Medulla oblongata (tissue), 1 donor: ENCODE measurements around the gene SURF2.

Experiments
- DNase-seq: peaks from one replicate; pipeline ENCODE4 v3.0.0-alpha.2; 2015; ENCODE audit errors: extremely low spot score

Gene SURF2

DNA sequence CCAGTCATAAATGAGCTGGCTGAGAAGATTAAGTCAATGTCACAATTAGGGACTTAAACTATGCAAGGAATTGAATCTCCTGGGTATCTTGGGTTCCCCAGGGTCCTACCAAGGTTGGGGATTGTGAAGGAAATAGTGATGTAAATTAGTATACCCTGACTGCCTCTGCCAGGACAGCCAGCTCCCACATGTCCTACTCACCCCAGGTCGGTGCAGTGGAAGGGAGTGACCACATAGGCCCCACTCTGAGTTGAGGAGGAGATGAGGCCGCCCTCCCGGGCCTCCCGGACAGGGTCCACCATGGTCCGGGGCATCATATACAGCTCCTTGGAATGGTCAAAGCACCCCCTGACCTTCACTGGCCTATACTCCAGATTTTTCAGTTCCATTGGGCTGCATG is 2.8 kb upstream of the SURF2 start:
- DNase-seq = no peak

DNA sequence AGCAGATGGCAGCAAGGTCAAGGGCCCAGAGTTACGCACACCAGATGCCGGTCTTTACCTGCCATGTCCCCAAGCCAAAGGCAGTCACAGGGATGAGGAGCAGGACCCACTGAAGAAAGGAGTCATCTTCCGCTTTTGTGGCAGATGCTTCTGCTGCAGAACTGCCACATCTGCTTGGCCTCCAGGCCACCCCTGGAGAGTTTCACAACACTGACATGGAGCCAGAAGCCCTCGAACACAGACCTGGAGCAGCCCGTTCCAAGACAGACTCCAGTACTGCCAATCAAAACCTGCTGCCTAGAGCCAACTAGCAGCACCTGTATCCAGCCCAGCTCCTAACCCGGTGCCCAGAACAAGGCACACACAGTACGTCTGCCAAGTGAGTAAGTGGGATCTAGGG is 1.6 kb upstream of the SURF2 start:
- DNase-seq = no peak

DNA sequence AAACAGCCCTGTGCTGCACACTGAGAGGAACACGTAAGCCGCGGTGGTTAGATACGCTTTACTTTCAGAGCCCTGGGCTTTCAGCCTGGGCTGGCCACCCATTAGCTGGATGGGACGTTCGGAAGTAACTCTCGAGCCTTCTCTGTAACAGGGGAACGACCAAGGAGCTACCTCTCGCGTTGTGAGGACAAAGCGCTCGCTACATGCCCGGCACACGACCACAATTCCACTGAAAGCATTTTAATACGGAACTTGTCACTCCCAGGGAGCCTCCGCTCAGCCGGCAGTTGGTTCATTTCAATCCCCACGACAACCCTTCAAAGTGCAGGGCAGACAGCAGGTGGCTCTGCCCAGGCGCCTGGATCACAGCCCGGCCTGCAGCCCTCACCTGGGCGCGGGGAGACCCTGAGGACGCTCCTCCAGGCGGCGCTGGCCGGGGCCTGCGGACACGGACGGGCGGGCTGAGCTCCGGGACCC is 431 bp upstream of the SURF2 start:
- no peak for DNase-seq

DNA sequence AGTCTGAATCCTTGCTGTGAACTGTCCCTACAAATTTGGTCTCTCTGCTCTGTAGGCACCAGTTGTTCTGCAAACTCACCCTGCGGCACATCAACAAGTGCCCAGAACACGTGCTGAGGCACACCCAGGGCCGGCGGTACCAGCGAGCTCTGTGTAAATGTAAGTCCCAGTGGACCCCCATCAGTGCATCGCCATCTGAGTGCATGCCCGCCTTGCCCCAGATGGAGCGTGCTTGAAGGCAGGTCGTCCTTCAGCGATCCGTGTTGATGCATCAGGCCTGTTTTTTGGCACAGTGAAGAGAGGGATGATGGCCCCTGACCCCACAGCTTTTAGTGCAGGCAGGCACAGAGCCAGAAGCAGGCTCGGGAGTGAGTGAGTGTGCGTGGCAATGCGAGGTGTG is 1.3 kb downstream of the SURF2 start:
- no peak for DNase-seq

DNA sequence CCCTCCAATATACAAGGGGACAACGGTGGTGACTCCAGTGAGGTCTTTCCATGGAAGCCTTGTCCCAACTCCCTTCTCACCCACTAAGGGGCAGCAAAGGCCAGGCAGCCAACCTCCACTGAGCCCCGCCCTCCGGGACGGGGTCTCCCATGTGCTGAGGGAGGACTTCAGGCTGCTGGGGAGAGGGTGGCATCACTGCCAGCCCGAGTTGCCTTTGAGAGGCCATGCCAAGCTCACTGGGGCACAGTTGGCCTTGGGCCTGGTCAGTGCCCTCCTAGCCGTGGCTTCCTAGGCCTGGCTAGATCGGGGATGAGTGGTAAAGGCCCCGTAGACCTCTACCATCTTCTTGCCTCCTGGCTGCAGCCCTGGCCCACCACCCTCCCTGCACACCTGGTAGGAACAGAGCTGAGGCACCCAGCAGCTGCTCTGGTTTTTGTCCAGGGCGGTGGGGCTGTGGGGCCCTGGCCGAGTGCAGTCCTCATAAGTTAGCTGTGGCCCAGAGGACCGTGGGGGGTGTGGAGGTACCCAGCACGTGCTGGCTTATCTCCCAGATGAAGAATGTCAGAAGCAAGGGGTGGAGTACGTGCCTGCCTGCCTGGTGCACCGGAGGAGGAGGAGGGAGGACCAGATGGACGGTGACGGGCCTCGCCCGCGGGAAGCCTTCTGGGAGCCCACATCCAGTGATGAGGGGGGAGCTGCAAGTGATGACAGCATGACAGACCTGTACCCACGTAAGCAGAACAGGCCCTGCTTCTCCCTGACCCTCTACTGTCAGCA is 3.2 kb downstream of the SURF2 start:
- DNase-seq = no peak

DNA sequence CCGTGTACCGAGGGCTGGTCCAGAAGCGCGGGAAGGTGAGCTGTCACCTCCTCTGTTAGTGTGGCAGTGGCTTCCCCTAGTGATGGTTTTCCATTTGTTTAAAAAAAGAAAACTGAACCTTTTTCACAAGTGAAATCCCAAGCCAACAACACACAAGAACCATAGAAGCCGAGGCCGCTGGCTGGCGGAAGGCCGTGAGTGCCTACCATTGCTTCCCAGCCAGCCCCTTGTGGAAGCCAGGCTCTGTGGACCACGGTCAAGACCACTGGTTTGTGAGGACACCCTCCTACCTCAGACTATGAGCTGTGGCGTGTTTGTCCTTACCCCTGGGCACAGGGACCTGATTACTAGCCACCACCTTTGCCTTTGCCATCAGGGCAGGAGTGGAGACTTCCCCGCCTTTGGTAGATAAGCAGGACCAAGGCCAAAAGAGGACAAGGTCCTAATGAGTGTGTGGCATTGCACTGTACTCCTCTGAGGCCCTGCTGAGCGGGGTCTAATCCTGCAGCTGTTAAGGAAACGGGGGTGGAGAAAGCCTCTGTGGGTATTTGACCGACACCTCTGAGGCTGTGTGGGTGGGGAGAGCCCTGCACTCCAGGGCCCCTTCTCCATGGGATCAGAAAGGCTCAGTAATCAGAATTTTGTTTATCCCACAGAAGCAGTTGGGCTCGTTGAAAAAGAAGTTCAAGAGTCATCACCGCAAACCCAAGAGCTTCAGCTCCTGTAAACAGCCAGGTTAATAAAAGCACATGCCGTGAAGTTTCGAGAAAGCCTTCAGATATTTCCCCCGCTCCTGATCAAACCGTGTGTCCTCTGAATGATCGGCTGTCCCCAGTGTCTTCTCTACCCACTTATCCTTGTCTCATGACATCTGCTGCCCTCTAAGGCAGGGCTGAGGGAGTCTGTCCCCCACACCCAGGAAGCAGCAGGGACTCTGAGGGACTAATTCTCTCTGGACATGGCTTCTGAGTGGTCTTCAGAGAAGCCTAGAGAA is 4.3 kb downstream of the SURF2 start:
- DNase-seq = no peak

DNA sequence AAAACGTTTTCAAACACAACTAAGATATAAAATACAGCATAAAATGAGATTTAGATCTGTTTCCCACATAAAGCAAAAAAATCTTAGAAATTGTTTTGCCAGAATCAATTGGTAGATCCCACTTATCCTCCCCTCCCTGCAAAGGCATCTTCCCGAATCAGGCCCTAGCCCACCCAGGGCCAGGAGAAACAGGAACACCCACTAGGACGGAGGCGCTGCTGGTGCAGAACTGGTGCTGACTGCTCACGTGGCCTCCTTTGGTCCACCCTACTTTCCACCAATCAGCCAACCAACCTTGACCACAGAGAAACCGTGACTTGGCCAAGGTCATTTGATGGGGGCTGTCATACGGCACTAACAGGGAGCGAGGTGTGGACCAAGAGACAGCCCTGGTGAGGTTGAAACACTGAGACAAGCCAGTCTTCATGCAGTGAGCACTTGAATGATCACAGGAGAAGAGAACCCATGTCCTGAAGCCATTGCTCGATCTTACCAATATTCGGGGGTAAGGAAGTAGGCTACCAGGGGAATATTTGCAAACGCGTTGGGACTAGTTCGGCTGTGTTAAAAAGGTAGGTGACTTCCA is 5.2 kb downstream of the SURF2 start:
- no peak for DNase-seq

DNA sequence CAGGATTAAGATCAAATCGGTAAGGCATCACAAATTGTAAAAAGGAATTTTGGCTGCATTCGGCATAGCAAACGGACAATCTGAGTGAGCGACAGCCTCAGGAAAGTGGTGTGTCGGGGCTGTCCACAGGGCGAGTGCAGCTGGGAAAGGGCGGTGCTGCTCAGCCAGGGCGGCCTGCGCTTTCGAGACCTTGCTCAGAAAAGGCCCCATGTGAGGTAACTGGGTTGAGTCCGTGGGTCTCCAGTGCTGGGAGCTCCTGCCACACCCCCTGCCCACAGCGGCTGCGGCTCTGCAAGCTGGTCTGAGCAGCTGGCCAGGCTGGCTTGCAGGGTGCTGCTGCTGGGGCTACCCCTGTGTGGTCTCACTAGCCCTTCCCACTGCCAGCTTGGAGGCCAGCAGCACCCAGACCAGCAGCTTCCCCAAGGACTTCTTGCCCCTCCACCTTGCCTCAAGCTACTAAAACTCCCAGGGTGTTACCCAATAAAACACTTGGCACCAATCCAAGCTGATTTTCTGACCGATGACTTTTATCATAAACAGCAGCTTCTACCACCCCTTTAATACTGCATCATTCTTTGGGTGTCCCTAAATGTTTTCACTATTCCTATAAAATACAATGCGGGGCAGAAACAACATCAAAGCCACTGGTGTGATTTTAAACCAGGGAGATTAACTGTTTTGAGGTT is 6.2 kb downstream of the SURF2 start:
- DNase-seq = no peak

DNA sequence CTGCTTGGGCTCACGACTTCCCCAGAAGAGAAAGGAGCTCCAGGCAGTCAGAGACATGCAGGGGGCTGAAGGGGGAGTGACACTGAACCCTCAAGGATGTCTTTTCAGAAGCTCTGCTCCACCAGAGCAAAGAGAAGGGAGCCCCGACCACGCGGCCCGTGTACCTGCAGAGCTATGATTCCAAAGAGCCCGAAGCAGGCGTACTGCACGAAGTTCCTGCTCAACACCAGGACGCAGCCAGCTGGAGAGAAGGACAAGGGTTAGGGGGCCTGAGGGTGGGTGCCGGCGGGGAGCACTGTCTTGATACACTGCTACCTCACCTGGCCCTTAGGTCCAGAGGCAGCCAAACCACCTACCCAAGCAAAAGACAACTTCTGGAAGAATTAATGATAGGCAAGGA is 10.1 kb downstream of the SURF2 start:
- DNase-seq = no peak

DNA sequence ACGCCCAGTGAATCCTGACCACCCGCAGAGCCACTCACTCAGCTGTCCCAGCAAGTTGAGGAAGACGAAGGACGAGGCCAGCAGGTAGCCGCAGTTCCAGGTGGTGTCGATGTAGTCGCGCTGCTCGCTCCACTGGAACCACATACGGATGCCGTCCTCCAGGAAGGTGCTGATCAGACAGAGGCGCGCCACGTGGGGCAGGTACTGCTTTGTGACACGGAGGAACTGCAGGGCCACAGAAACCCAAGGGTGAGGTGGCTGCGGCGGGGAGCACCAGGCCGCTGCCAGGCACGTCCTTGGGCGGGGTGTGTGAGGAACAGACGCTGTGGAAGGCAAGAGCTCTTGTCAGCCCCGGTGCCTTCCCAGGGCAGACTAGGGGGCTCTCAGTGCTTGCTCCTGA is 10.9 kb downstream of the SURF2 start:
- DNase-seq = no peak

DNA sequence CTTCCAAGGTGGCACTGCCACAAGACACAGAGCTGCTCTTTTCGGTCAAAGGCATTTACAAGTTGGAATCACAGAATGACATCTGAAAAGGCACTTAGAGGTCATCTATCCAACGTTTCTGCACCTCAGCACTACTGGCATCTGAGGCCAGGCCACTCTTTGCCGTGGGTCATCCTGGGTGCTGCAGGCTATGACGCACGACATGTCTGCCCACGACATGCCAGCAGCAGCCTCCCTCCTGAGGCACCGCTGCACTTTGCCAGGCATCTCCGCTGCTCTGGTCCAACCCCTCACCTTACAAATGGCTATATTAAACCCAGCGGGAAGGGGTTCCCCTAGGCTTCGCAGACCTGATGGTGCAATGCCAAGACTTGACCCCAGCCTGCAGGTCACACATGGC is 11.4 kb downstream of the SURF2 start:
- no peak for DNase-seq

DNA sequence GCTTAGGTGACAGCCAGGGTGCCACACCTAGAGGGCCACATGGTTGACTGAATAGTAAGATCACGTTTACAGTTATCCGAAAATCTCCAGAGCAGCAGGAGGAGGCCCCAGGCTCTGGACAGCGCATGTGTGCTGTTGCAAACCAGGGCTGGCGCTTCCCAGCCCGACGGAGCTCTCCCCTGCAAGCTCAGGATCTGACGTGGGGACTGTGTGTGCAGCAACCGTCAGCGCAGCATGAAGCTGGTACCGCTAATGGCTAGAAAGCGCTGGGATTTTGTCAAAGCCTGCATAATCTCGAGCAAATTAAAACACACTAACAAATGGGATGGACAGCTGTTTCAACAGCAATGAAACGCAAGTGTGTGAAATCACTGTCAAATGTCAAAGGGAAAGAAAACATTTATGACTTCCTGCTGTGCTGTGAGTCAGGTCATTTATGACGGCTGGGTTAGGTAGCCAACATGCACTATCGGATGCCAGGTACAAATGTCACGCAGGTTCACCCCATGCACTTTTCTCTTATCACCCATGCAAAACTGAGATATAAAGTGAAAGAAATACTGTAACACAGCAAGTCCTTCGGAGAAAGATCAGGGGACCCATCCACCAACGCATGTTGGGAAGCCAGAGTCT is 12.0 kb downstream of the SURF2 start:
- DNase-seq = no peak

DNA sequence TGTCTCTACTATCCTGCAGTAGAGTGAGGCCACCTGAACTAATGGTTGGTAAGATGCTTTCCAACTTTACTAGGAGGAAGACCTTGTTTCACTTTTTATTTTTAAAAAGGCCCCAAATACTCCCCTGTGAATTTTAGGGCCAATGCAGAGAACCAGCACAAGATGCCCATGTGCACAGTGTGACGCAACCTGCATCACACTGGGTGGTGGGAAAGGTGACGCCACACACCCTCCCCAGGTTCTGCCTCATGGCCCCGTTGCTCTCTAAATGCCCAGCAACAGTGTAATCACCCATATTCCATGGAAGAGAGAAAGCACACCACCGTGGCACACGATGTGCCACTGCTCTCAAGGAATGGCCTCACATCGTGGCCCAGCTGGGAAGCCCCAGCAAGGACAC is 13.1 kb downstream of the SURF2 start:
- no peak for DNase-seq

DNA sequence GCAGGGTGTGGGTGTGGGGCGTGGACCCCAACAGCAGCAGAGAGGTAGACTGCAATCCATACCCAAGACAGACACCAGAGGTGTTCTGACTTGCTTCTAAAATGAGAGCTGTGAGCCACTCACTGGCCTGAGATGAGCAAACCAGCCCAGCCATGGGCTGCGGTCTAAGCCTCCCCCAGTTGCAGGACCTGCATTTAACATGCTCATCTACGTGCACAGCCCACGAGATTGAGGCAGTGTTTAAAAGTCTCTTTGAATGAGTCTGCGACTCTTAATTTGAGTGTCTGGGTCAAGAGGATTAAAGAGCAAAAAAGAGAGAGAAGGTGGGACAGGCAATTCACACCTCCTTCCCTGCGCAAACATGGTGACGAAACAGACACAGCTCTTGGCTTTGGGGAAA is 13.6 kb downstream of the SURF2 start:
- DNase-seq = no peak

DNA sequence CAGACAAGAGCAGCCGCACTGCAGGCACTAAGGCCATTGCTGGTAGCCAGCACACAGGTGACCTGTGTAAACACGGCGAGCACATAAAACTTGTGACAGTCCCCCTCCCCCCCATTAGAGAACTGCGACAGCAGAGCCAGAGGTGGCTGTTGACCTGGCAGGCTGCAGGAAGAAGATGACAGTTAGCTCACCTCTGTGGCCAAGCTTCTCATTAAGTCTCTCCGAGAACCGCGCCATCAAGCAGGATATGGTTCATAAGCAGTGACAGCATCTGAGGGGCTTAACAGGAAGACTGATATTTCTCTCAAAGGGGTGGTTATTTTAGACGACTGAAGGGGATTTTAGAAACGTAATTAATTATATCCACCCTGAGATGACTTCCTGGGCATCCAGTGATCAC is 14.3 kb downstream of the SURF2 start:
- no peak for DNase-seq

DNA sequence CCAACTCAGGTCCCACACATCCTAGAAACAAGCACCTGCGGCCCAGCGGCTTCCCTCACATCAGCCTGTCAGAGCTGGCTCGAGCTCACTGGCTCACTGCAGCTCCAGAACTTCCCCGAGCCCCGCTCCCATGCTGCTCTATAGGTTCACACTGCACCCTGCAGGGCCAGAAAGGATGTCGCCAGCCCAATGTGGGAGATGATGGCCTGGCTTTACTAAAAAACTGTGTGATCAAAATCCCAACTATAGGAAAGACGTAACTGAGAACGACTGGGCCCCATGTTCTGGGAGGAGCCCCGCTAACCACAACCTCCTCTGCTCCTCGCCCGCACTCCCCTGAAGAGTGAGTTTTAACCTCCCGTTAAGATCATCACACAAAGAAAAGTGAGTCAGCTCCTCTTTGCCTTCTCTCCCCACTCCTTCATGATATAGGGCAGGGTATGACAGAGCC is 14.9 kb downstream of the SURF2 start:
- no peak for DNase-seq

DNA sequence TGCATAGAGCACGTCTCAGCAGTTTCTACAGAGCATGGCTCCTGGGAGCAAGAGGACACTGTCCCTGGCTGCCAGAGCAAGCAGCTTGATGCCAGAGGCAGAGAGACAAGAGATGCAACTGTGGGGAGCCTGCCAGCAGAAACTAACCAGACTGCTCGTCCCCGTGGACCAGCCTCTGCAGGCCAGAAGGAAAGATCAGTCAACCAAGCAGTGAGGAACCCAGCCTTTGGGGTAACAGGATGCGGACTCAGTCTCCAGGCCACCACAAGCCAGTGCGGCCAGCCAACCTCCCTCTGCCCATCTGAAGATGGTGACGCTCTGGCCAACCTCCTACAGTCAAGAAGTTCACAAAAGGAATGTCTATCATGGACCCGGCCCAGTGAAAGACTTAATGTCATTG is 15.8 kb downstream of the SURF2 start:
- DNase-seq = no peak

DNA sequence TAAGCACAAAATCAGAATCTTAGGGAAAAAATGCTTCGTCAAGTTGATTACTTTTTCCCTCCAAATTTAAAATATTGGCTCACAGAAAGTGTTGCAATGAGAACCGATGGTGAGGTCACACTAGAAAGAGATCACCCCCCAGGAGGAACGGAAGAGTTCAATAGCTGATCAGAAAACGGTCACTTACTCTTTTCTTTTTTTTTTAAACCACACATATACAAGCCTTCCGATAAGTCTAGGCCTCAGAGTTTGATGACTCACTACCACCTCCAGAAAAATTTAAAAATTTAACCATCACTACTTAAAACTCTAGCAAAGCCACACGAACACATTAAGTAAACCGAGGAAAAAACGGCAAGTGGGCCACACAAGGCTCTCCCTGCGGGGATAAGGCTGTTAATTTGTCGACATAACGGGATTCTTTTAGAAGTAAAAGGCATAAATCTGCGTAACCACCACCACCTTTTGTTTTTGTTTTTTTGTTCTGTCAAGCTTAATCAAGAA is 18.3 kb downstream of the SURF2 start:
- no peak for DNase-seq

DNA sequence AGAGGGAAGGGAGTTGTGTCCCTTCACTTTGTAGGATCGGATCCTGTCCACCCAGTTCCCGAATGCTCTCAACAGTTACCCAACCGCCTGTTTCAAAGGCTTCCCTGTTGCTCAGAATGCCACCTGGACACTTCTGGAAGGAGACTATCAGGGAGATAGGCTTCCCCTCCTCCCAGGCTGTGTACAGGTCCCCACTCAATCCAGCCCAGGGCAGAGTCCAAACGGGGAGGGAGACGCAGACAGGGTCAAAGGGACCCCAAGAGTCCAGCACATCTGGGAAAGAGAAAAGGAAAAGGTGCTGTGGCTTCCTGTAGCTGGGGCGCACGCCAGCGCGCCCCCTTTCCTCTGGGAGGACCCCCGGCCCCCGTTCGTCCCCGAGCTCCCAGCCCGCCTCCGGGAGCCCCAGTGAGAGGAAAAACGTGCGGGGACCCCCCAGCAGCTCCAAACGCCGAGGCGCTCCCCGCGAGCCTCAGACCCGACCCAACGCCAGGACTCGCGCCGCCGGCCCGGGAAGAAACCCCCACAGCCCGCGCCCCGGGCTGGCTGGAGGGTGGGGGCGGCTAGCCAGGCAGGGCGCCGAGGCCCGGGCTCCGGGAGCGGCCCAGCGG is 18.9 kb downstream of the SURF2 start:
- no peak for DNase-seq
